ENCODE data around the gene ZNF827. TPM values are rescaled to one million over a fixed set of nuclear protein-coding genes. Genes with fewer than 3 reads are reported as not detected.

The ZNF827 gene
- total RNA-seq, 1 donor = 9.1 TPM

GRCh38 chr4:145878501-145879435 is 59.9 kb downstream of the ZNF827 start:
- no peak for TF ChIP-seq CTCF (IDR thresholded peaks at IDR 0.05; ENCODE audit: insufficient read depth, low read depth, low read length)
- peak; percentile 58 for DNase-seq (ENCODE audit: low read depth)
- no peak overlapping the region for H3K4me3 ChIP-seq (ENCODE audit: low read depth, low read length)

- DNase-seq (ENCODE audit: low read depth) = no peak
- TF ChIP-seq CTCF (IDR thresholded peaks at IDR 0.05; ENCODE audit: insufficient read depth, low read depth, low read length) = no peak
These were observed 62.0 kb downstream of the ZNF827 start for GRCh38 chr4:145876531-145877180.

GRCh38 chr4:145873901-145874300 is 64.7 kb downstream of the ZNF827 start:
- no peak overlapping the region for H3K4me3 ChIP-seq (ENCODE audit: low read depth, low read length)
- TF ChIP-seq CTCF (IDR thresholded peaks at IDR 0.05; ENCODE audit: insufficient read depth, low read depth, low read length) = no peak
- no peak for DNase-seq (ENCODE audit: low read depth)

More at GRCh38 chr4:145876531-145877180, 62.0 kb downstream of the ZNF827 start:
- no peak overlapping the region for H3K4me3 ChIP-seq (ENCODE audit: low read depth, low read length)

- no peak overlapping the region for H3K4me3 ChIP-seq (ENCODE audit: low read depth, low read length)
- no peak for DNase-seq (ENCODE audit: low read depth)
- no peak for TF ChIP-seq CTCF (IDR thresholded peaks at IDR 0.05; ENCODE audit: insufficient read depth, low read depth, low read length)
These were observed 67.4 kb downstream of the ZNF827 start for GRCh38 chr4:145871209-145871608.

- no peak for DNase-seq (ENCODE audit: low read depth)
- H3K4me3 ChIP-seq (ENCODE audit: low read depth, low read length) = no peak overlapping the region
- TF ChIP-seq CTCF (IDR thresholded peaks at IDR 0.05; ENCODE audit: insufficient read depth, low read depth, low read length) = no peak
These were observed 68.2 kb downstream of the ZNF827 start for GRCh38 chr4:145870155-145871020.

- no peak overlapping the region for H3K4me3 ChIP-seq (ENCODE audit: low read depth, low read length)
- TF ChIP-seq CTCF (IDR thresholded peaks at IDR 0.05; ENCODE audit: insufficient read depth, low read depth, low read length) = no peak
- DNase-seq (ENCODE audit: low read depth) = no peak
These were observed 69.8 kb downstream of the ZNF827 start for GRCh38 chr4:145868637-145869409.
